Caco-2 (cell line): ENCODE data around the gene SMLR1. TPM values are rescaled to one million over a fixed set of nuclear protein-coding genes. Genes with fewer than 3 reads are reported as not detected.

Experiments used
- BruUV-seq: library from RNA; stranded (reverse); fragments of 400-500 nt; replicated peaks from 2 replicates; lab custom pipeline; 2021; lab: Mats Ljungman, UMichigan
- CTCF ChIA-PET: fragments of 300-600 bp; sonication (Branson Sonifier 250); formaldehyde crosslinking; loops from one replicate; lab custom pipeline; 2022; ENCODE audit warnings: antibody characterized with exemption; lab: Charles Lee
- POLR2A ChIA-PET: fragments of 300-600 bp; sonication (Branson Sonifier 250); formaldehyde crosslinking; loops from one replicate; lab custom pipeline; 2022; ENCODE audit warnings: antibody characterized with exemption; lab: Charles Lee
- DNase-seq, 2 experiments: peaks; one replicate each; pipeline versions ENCODE4 v3.0.0 to v3.0.0-alpha.2; 2020 to 2022
- H3K27me3 ChIP-seq: replicated peaks from 2 replicates; pipeline ENCODE4 v1.6.0; 2011; ENCODE audit warnings: low read length; ENCODE audit not compliant: control insufficient read depth, insufficient read depth
- H3K36me3 ChIP-seq: 2 replicates; pipeline ENCODE4 v1.5.1; 2011; ENCODE audit warnings: low read length; ENCODE audit not compliant: control insufficient read depth, insufficient read depth
- H3K4me1 ChIP-seq: fragments of 250-450 bp; sonication (Bioruptor Pico); 2 replicates; pipeline ENCODE4 v1.5.1; 2020; ENCODE audit warnings: mild to moderate bottlenecking
- H3K4me3 ChIP-seq: 2 replicates; pipeline ENCODE4 v1.5.1; 2011; ENCODE audit warnings: low read depth, mild to moderate bottlenecking, control low read depth, low read length
- H3K9me3 ChIP-seq: fragments of 250-450 bp; sonication (Bioruptor Pico); 2 replicates; pipeline ENCODE4 v1.5.1; 2020; ENCODE audit warnings: mild to moderate bottlenecking, moderate library complexity
- H3K27ac Mint-ChIP-seq: one replicate; pipeline ENCODE4 v1.8.0; 2022; ENCODE audit warnings: mixed read lengths; ENCODE audit not compliant: unreplicated experiment
- H3K27me3 Mint-ChIP-seq: one replicate; pipeline ENCODE4 v1.8.0; 2022; ENCODE audit warnings: mixed read lengths; ENCODE audit not compliant: insufficient read depth, unreplicated experiment
- H3K36me3 Mint-ChIP-seq: one replicate; pipeline ENCODE4 v1.8.0; 2022; ENCODE audit warnings: mild to moderate bottlenecking, mixed read lengths; ENCODE audit not compliant: insufficient read depth, unreplicated experiment
- H3K4me1 Mint-ChIP-seq: one replicate; pipeline ENCODE4 v1.8.0; 2022; ENCODE audit warnings: low read depth, mixed read lengths; ENCODE audit not compliant: unreplicated experiment
- H3K4me3 Mint-ChIP-seq: one replicate; pipeline ENCODE4 v1.8.0; 2022; ENCODE audit warnings: mild to moderate bottlenecking, moderate library complexity, mixed read lengths; ENCODE audit not compliant: unreplicated experiment
- H3K9me3 Mint-ChIP-seq: one replicate; pipeline ENCODE4 v1.8.0; 2022; ENCODE audit warnings: mixed read lengths; ENCODE audit not compliant: unreplicated experiment
- CTCF ChIP-seq, 2 experiments: fragments of 200-600 bp in 1 of 2; IDR thresholded peaks; 1 replicate in 1 of 2; 2 replicates in 1 of 2; pipeline versions ENCODE4 v1.5.1 to v1.8.0; 2011 to 2022; ENCODE audit warnings: antibody characterized with exemption in 1 of 2, control low read depth in 1 of 2, inconsistent platforms in 1 of 2, low read depth in 1 of 2, low read length in 1 of 2, mild to moderate bottlenecking in 1 of 2, moderate library complexity in 1 of 2; ENCODE audit not compliant: insufficient read depth in 1 of 2, severe bottlenecking in 1 of 2, unreplicated experiment in 1 of 2
- intact Hi-C: fragments of 100-400 bp; cut with micrococcal nuclease; formaldehyde crosslinking; loops from one replicate; pipeline ENCODE4 v1.10.0; 2022; ENCODE audit not compliant: unreplicated experiment
- total RNA-seq: library from RNA; stranded (reverse); gene quantifications from 2 replicates; pipeline ENCODE4 v1.2.3, GENCODE V29; 2022

The SMLR1 gene
- total RNA-seq, 1 experiment from 2014 or later = 6.9 TPM

- H3K4me1 Mint-ChIP-seq = no peaks in the 10 kb centered on the region
- DNase-seq = no peak
- no peak for TF ChIP-seq CTCF (IDR thresholded peaks at IDR 0.05; ENCODE audit: insufficient read depth in 1 of 2, low read depth in 1 of 2, low read length in 1 of 2, severe bottlenecking in 1 of 2, unreplicated experiment in 1 of 2)
- POLR2A ChIA-PET = no interaction called here
- CTCF ChIA-PET = no interaction called here
- Histone ChIP-seq H3K27me3 (no peaks in the 10 kb centered on the region), H3K4me1 (no peaks in the 10 kb centered on the region), H3K9me3 (peaks cover 5% of the 10 kb centered on the region; the same call in 1 of the 2 replicates), H3K36me3 (no peaks in the 10 kb centered on the region), H3K4me3 (no peak overlapping the region)
- no peak overlapping the region for H3K27ac Mint-ChIP-seq
- H3K9me3 Mint-ChIP-seq = peaks cover 2% of the 10 kb centered on the region
- H3K4me3 Mint-ChIP-seq = no peak overlapping the region
- no peaks in the 10 kb centered on the region for H3K27me3 Mint-ChIP-seq
- H3K36me3 Mint-ChIP-seq = no peaks in the 10 kb centered on the region
- intact Hi-C loops = no loop called here
- no TSS peak for BruUV-seq
Observed at GRCh38 chr6:130794010-130794697, 33.1 kb upstream of the SMLR1 start.

GRCh38 chr6:130794738-130795137 is 32.5 kb upstream of the SMLR1 start:
- no TSS peak for BruUV-seq
- no peak overlapping the region for H3K4me3 Mint-ChIP-seq
- H3K27me3 Mint-ChIP-seq = no peaks in the 10 kb centered on the region
- Histone ChIP-seq H3K4me3 (no peak overlapping the region), H3K36me3 (no peaks in the 10 kb centered on the region), H3K4me1 (no peaks in the 10 kb centered on the region), H3K27me3 (no peaks in the 10 kb centered on the region), H3K9me3 (peaks cover 5% of the 10 kb centered on the region; the same call in 1 of the 2 replicates)
- H3K36me3 Mint-ChIP-seq = no peaks in the 10 kb centered on the region
- intact Hi-C loops = no loop called here
- no peaks in the 10 kb centered on the region for H3K4me1 Mint-ChIP-seq
- POLR2A ChIA-PET = no interaction called here
- DNase-seq = no peak
- TF ChIP-seq CTCF (IDR thresholded peaks at IDR 0.05; ENCODE audit: insufficient read depth in 1 of 2, low read depth in 1 of 2, low read length in 1 of 2, severe bottlenecking in 1 of 2, unreplicated experiment in 1 of 2) = no peak
- H3K27ac Mint-ChIP-seq = no peak overlapping the region
- H3K9me3 Mint-ChIP-seq = peaks cover 8% of the 10 kb centered on the region
- CTCF ChIA-PET = no interaction called here

GRCh38 chr6:130796313-130796905 is 30.8 kb upstream of the SMLR1 start:
- POLR2A ChIA-PET = no interaction called here
- Histone ChIP-seq H3K4me3 (no peak overlapping the region), H3K9me3 (peaks cover 10% of the 10 kb centered on the region; the same call in 1 of the 2 replicates), H3K27me3 (no peaks in the 10 kb centered on the region), H3K36me3 (no peaks in the 10 kb centered on the region), H3K4me1 (no peaks in the 10 kb centered on the region)
- BruUV-seq = no TSS peak
- H3K27ac Mint-ChIP-seq = no peak overlapping the region
- no peaks in the 10 kb centered on the region for H3K36me3 Mint-ChIP-seq
- no peak for DNase-seq
- H3K27me3 Mint-ChIP-seq = no peaks in the 10 kb centered on the region
- CTCF ChIA-PET = no interaction called here
- TF ChIP-seq CTCF (IDR thresholded peaks at IDR 0.05; ENCODE audit: insufficient read depth in 1 of 2, low read depth in 1 of 2, low read length in 1 of 2, severe bottlenecking in 1 of 2, unreplicated experiment in 1 of 2) = no peak
- intact Hi-C loops = no loop called here
- H3K4me1 Mint-ChIP-seq = no peaks in the 10 kb centered on the region
- H3K9me3 Mint-ChIP-seq = peaks cover 13% of the 10 kb centered on the region
- no peak overlapping the region for H3K4me3 Mint-ChIP-seq
